Measurements from ENCODE around the gene MYOF.
"Not testable (repeated sequence)": the region's sequence is repeated elsewhere in the genome, so short reads cannot be mapped to it uniquely, and the experiment has no call there.

Gene MYOF

GRCh38 chr10:93287775-93288174, 194.4 kb downstream of the MYOF start:
- no peak overlapping the region for H3K27ac Mint-ChIP-seq
- H3K36me3 Mint-ChIP-seq (ENCODE audit: low read depth), result no peaks in the 10 kb centered on the region
- H3K9me3 Mint-ChIP-seq, result no peaks in the 10 kb centered on the region
- peaks cover 3% of the 10 kb centered on the region for H3K27me3 Mint-ChIP-seq
- no peaks in the 10 kb centered on the region for H3K4me1 Mint-ChIP-seq
- H3K4me3 Mint-ChIP-seq, result no peak overlapping the region
- ATAC-seq (no peak), DNase-seq (no peak)

DNA sequence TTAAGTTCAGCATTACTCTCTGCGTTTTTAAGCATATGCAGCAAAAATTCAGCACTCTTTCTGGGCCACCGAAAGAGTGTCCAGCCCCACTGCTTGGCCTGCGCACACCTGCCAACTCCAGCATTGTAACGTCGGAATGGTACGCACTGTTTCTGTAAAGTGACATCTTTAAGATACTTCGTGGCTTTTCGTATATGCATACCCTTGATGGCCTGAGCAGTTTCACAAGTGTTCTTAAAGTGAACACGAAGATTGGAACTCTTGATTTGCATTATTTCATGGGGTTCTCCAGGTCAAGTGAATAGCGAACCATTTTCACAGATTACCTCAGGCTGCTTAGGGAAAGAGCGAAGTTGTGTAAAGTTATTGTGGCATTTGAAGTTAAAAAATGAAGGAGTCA, 197.9 kb downstream of the MYOF start:
- H3K4me1 Mint-ChIP-seq; H3K9me3 Mint-ChIP-seq; H3K27me3 Mint-ChIP-seq; DNase-seq; ATAC-seq; H3K36me3 Mint-ChIP-seq (ENCODE audit: low read depth); H3K4me3 Mint-ChIP-seq; H3K27ac Mint-ChIP-seq: not testable (repeated sequence)

- DNase-seq (no peak), ATAC-seq (no peak)
- Mint-ChIP-seq H3K9me3 (no peaks in the 10 kb centered on the region), H3K4me1 (no peaks in the 10 kb centered on the region), H3K27me3 (peaks cover 4% of the 10 kb centered on the region), H3K4me3 (no peak overlapping the region), H3K36me3 (ENCODE audit: low read depth) (no peaks in the 10 kb centered on the region), H3K27ac (no peak overlapping the region)
Observed at GRCh38 chr10:93281367-93281720, 200.8 kb downstream of the MYOF start.

GRCh38 chr10:93280699-93281366, 201.3 kb downstream of the MYOF start:
- H3K27ac Mint-ChIP-seq, result no peak overlapping the region
- H3K36me3 Mint-ChIP-seq (ENCODE audit: low read depth), result no peaks in the 10 kb centered on the region
- DNase-seq (no peak), ATAC-seq (no peak)
- peaks cover 4% of the 10 kb centered on the region for H3K27me3 Mint-ChIP-seq
- H3K4me3 Mint-ChIP-seq, result no peak overlapping the region
- H3K9me3 Mint-ChIP-seq, result no peaks in the 10 kb centered on the region
- H3K4me1 Mint-ChIP-seq, result no peaks in the 10 kb centered on the region

DNA sequence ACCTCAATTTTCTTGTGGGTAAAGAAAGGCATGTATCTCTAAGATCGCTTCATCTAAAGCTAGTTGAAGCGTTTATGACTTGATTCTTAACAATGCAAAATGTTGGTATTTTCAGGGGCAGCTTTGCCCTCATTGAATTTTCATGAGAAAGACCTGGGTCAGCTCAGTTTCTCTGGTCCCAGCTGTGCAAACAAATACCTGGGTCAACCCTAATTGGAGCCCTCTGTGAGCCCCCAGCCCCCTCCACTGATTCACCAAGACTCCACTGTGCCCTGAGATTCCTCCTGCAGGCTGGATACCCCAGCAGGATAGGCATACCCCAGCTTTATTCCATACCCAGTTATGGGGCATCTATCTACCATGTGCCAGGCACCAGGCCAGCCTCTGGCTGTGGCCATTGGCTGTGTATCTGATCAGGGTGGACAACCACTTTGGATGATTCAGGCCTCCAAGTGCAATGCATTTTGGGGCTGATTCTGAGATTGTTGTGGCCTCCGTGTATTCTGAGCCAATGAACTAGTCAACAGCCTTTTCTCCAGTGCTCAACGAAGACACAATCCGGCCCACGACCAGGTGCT, 201.9 kb downstream of the MYOF start:
- ATAC-seq, result no peak

GRCh38 chr10:93277360-93277759, 204.8 kb downstream of the MYOF start:
- Mint-ChIP-seq H3K4me3 (no peak overlapping the region), H3K4me1 (no peaks in the 10 kb centered on the region), H3K9me3 (no peaks in the 10 kb centered on the region), H3K27ac (no peak overlapping the region), H3K36me3 (ENCODE audit: low read depth) (no peaks in the 10 kb centered on the region), H3K27me3 (peaks cover 4% of the 10 kb centered on the region)
- no peak for ATAC-seq
- no peak for DNase-seq

More for the DNA sequence above, 201.9 kb downstream of the MYOF start:
- no peaks in the 10 kb centered on the region for H3K4me1 Mint-ChIP-seq
- H3K9me3 Mint-ChIP-seq, result no peaks in the 10 kb centered on the region
- H3K36me3 Mint-ChIP-seq (ENCODE audit: low read depth), result no peaks in the 10 kb centered on the region
- no peak for DNase-seq
- H3K27me3 Mint-ChIP-seq, result peaks cover 4% of the 10 kb centered on the region
- H3K27ac Mint-ChIP-seq, result no peak overlapping the region
- H3K4me3 Mint-ChIP-seq, result no peak overlapping the region

GRCh38 chr10:93274419-93274818, 207.7 kb downstream of the MYOF start:
- no peak for ATAC-seq

GRCh38 chr10:93272884-93273675, 209.1 kb downstream of the MYOF start:
- H3K36me3 Mint-ChIP-seq (ENCODE audit: low read depth), result no peaks in the 10 kb centered on the region
- H3K4me1 Mint-ChIP-seq, result peaks cover 2% of the 10 kb centered on the region
- peaks cover 14% of the 10 kb centered on the region for H3K9me3 Mint-ChIP-seq
- H3K27ac Mint-ChIP-seq, result no peak overlapping the region
- no peak for ATAC-seq
- DNase-seq, result no peak
- no peak overlapping the region for H3K4me3 Mint-ChIP-seq
- peaks cover 2% of the 10 kb centered on the region for H3K27me3 Mint-ChIP-seq

More at GRCh38 chr10:93274419-93274818, 207.7 kb downstream of the MYOF start:
- Mint-ChIP-seq H3K4me1 (no peaks in the 10 kb centered on the region), H3K4me3 (no peak overlapping the region), H3K9me3 (peaks cover 4% of the 10 kb centered on the region), H3K27me3 (peaks cover 2% of the 10 kb centered on the region), H3K27ac (no peak overlapping the region), H3K36me3 (ENCODE audit: low read depth) (no peaks in the 10 kb centered on the region)
- DNase-seq, result no peak

GRCh38 chr10:93271347-93271746, 210.8 kb downstream of the MYOF start:
- no peak overlapping the region for H3K4me3 Mint-ChIP-seq
- H3K27me3 Mint-ChIP-seq, result no peaks in the 10 kb centered on the region
- H3K36me3 Mint-ChIP-seq (ENCODE audit: low read depth), result no peaks in the 10 kb centered on the region
- peaks cover 14% of the 10 kb centered on the region for H3K9me3 Mint-ChIP-seq
- peaks cover 2% of the 10 kb centered on the region for H3K4me1 Mint-ChIP-seq
- ATAC-seq, result no peak
- H3K27ac Mint-ChIP-seq, result no peak overlapping the region
- DNase-seq, result no peak

- DNase-seq, result no peak
- H3K27ac Mint-ChIP-seq, result no peak overlapping the region
- H3K4me1 Mint-ChIP-seq, result peaks cover 2% of the 10 kb centered on the region
- H3K36me3 Mint-ChIP-seq (ENCODE audit: low read depth), result no peaks in the 10 kb centered on the region
- H3K4me3 Mint-ChIP-seq, result no peak overlapping the region
- peaks cover 14% of the 10 kb centered on the region for H3K9me3 Mint-ChIP-seq
- no peaks in the 10 kb centered on the region for H3K27me3 Mint-ChIP-seq
- no peak for ATAC-seq
Observed at GRCh38 chr10:93269281-93269680, 212.9 kb downstream of the MYOF start.

GRCh38 chr10:93268021-93268420, 214.1 kb downstream of the MYOF start:
- Mint-ChIP-seq H3K9me3 (peaks cover 14% of the 10 kb centered on the region), H3K36me3 (ENCODE audit: low read depth) (no peaks in the 10 kb centered on the region), H3K4me3 (no peak overlapping the region), H3K4me1 (peaks cover 2% of the 10 kb centered on the region), H3K27ac (no peak overlapping the region), H3K27me3 (no peaks in the 10 kb centered on the region)
- no peak for ATAC-seq
- DNase-seq, result no peak

- H3K27ac Mint-ChIP-seq, result no peak overlapping the region
- no peak overlapping the region for H3K4me3 Mint-ChIP-seq
- peaks cover 2% of the 10 kb centered on the region for H3K4me1 Mint-ChIP-seq
- ATAC-seq, result no peak
- H3K27me3 Mint-ChIP-seq, result no peaks in the 10 kb centered on the region
- H3K9me3 Mint-ChIP-seq, result peaks cover 14% of the 10 kb centered on the region
- DNase-seq, result no peak
- H3K36me3 Mint-ChIP-seq (ENCODE audit: low read depth), result no peaks in the 10 kb centered on the region
Observed at GRCh38 chr10:93267521-93267920, 214.6 kb downstream of the MYOF start.

DNA sequence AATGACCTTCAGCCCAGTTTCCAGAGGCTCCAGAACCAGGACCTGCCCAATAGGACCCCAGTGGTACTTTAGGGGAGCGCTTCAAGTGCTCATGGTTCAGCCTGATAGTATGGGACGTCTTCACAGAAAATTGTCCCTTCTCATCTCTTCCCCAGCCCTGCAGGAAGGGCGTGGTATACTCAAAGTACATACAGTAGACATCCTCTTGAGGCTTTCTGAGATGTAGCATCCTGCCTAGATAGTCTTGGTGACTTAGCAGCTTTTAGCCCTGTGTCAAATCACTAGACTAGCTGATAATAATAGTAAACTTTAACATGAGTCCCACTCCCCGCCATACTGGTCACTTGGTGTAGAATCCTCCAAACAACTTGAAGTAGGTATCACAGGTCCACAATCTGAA, 215.3 kb downstream of the MYOF start:
- Mint-ChIP-seq H3K27me3 (no peaks in the 10 kb centered on the region), H3K4me1 (peaks cover 2% of the 10 kb centered on the region), H3K27ac (no peak overlapping the region), H3K4me3 (no peak overlapping the region), H3K36me3 (ENCODE audit: low read depth) (no peaks in the 10 kb centered on the region), H3K9me3 (peaks cover 14% of the 10 kb centered on the region)
- DNase-seq, result no peak
- no peak for ATAC-seq

DNA sequence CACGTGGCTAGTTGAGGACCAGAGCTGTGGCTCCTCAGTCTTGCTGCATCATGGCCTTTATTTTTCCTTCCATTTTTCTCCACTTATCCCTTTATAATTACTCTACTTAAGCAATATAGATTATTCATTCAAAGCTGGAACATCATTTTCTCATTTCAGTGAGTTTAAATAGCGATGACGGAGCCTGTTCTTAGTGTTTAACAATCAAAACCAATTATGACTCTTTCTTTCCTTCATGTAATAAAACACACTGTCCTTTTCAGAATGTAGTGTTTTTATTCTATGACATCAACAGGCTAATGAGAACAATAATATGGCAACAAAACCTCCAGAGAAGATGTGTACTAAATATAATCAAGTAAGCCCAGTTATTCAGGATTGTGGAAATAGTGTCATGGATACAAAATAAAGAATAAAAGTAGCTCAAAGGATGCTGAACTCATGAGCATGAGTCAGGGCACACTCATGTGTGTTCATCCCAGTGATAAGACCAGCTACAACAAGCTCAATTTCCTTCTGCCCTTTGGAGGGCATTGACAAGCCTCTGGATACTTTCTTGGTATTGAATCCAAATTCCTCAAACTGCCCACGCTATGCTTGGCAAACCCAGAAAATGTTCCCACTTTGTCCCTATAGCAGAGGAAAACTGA, 220.0 kb downstream of the MYOF start:
- no peaks in the 10 kb centered on the region for H3K36me3 Mint-ChIP-seq (ENCODE audit: low read depth)
- DNase-seq (no peak), ATAC-seq (no peak)
- H3K9me3 Mint-ChIP-seq, result no peaks in the 10 kb centered on the region
- H3K27me3 Mint-ChIP-seq, result peaks cover 3% of the 10 kb centered on the region
- H3K4me3 Mint-ChIP-seq, result no peak overlapping the region
- no peak overlapping the region for H3K27ac Mint-ChIP-seq
- H3K4me1 Mint-ChIP-seq, result no peaks in the 10 kb centered on the region

DNA sequence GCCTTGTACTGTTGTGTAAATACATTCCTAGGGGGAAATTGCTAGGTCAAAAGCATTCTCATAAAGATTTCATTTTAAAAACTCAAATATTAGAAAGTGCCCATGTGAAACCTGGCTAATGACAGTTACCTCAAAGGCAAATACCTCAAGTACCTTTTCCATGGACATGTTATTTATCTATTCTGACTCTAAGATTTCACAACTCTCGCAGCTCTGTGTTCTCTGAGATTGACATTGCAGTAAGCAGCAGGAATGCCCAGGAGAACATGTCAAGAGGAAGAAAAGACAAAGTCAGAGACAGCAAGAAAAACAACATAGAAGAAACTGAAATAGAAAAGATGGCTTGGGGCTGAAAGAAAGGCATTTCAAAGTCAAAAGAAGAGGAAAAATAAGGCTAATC, 221.0 kb downstream of the MYOF start:
- ATAC-seq, result no peak
- DNase-seq, result no peak
- Mint-ChIP-seq H3K27ac (no peak overlapping the region), H3K9me3 (no peaks in the 10 kb centered on the region), H3K36me3 (ENCODE audit: low read depth) (no peaks in the 10 kb centered on the region), H3K4me3 (no peak overlapping the region), H3K4me1 (no peaks in the 10 kb centered on the region), H3K27me3 (peaks cover 3% of the 10 kb centered on the region)
